H1 (cell line): ENCODE measurements around the gene PRRG3. TPM values are rescaled to one million over a fixed set of nuclear protein-coding genes. Genes with fewer than 3 reads are reported as not detected.

ENCODE experiments used
- CHD7 ChIP-seq: fragments of 300-600 bp; sonication (generic); IDR thresholded peaks from 2 replicates; pipeline ENCODE4 v1.7.1; 2012; ENCODE audit warnings: low read length, moderate library complexity, mild to moderate bottlenecking, inconsistent platforms; ENCODE audit not compliant: insufficient replicate concordance
- PHF8 ChIP-seq: fragments of 200-600 bp; sonication (generic); conservative IDR thresholded peaks from 2 replicates; pipeline ENCODE4 v1.7.1; 2012; ENCODE audit warnings: low read depth, mild to moderate bottlenecking, inconsistent platforms, low read length, moderate library complexity
- SP4 ChIP-seq: IDR thresholded peaks from 2 replicates; pipeline ENCODE4 v1.6.1; 2012; ENCODE audit warnings: low read length, inconsistent platforms
- TBP ChIP-seq: IDR thresholded peaks from 2 replicates; pipeline ENCODE4 v1.6.1; 2011; ENCODE audit warnings: low read depth, low read length, improper control_type of control experiment
- TEAD4 ChIP-seq: IDR thresholded peaks from 2 replicates; pipeline ENCODE4 v1.6.1; 2012; ENCODE audit warnings: low read depth, low read length, inconsistent platforms, mixed read lengths
- polyA plus RNA-seq, 7 experiments: library from polyadenylated mRNA; depleted of rRNA in 3 of 7; stranded (reverse) in 5 of 7; unstranded in 2 of 7; fragments of >200 nt in 5 of 7; fragments of 200-250 nt in 2 of 7; gene quantifications; 1 replicate in 5 of 7; 2 replicates in 1 of 7; 4 replicates in 1 of 7; pipeline versions ENCODE4 v1.2.1 to v1.2.3, GENCODE V29; 2011 to 2013; ENCODE audit warnings: missing spikeins in 2 of 7, mixed read lengths in 2 of 7
- total RNA-seq: library from RNA; stranded (reverse); fragmentation: NEBNext Ultra II Directional; extraction: Animal tissue kit (Norgen Biotek cat#: 25700); gene quantifications from 2 replicates; pipeline ENCODE4 v1.2.1, GENCODE V29; 2021

Gene PRRG3
- total and polyA plus RNA-seq, 2 of the 8 experiments (the other 6 are each of a cell fraction or from before 2014, with no cell fraction given), result 4.2 to 5.4 TPM

GRCh38 chrX:151741606-151742005 lies 46.3 kb downstream of the PRRG3 start (continued):
- no peak for TF ChIP-seq CHD7
- TF ChIP-seq SP4, result no peak
- TF ChIP-seq TBP, result no peak
- no peak for TF ChIP-seq TEAD4
- TF ChIP-seq PHF8, result no peak
